Adrenal gland (tissue), 12 donors: Measurements from ENCODE around the gene RASA3. TPM values are rescaled to one million over a fixed set of nuclear protein-coding genes. Genes with fewer than 3 reads are reported as not detected.

ENCODE experiments used
- DNase-seq, 7 donors: peaks; one replicate each; pipeline ENCODE4 v3.0.0-alpha.2; 2019 to 2020
- H3K27ac ChIP-seq, 5 donors: fragments of 200-600 bp; sonication (generic) in 4 of 5; 1 replicate in 3 of 5; 2 replicates in 2 of 5; pipeline versions ENCODE4 v1.5.1 to v1.8.0; 2016 to 2020; ENCODE audit warnings: mild to moderate bottlenecking in 1 of 5
- H3K27me3 ChIP-seq: fragments of 200-600 bp; 2 replicates; pipeline ENCODE4 v1.8.0; 2021
- H3K36me3 ChIP-seq, 2 donors: fragments of 200-600 bp; replicated peaks in 1 of 2; 1 replicate in 1 of 2; 2 replicates in 1 of 2; pipeline versions ENCODE4 v1.5.1 to v1.8.0; 2018 to 2022
- H3K4me1 ChIP-seq, 2 donors: fragments of 200-600 bp; replicated peaks in 1 of 2; 1 replicate in 1 of 2; 2 replicates in 1 of 2; pipeline versions ENCODE4 v1.5.1 to v1.8.0; 2018 to 2021
- H3K4me3 ChIP-seq, 4 donors: fragments of 200-600 bp; sonication (generic) in 3 of 4; one replicate each; pipeline ENCODE4 v1.5.1; 2016 to 2018
- H3K9me3 ChIP-seq, 3 donors: fragments of 200-600 bp; sonication (generic) in 1 of 3; replicated peaks in 1 of 3; 1 replicate in 2 of 3; 2 replicates in 1 of 3; pipeline versions ENCODE4 v1.5.1 to v1.8.0; 2016 to 2021
- POLR2A ChIP-seq, 2 donors: fragments of 450-650 bp; IDR thresholded peaks; one replicate each; pipeline ENCODE4 v1.6.1; 2017; ENCODE audit warnings: antibody characterized with exemption in 2 of 2, mild to moderate bottlenecking in 2 of 2, moderate library complexity in 1 of 2
- WGBS, 4 donors: extraction: QIAGEN DNeasy Blood & Tissue Kit in 2 of 4; methylation state at CpG; one replicate each; pipeline versions ENCODE4 v1.1.5 to v1.1.7; 2013 to 2017; 5-methylcytosine and 5-hydroxymethylcytosine counted together
- intact Hi-C, 2 donors: fragments of 100-400 bp; cut with DNase I; formaldehyde crosslinking; loops; one replicate each; pipeline versions ENCODE4 v1.14.1 to v1.15.0; 2022 to 2023
- polyA plus RNA-seq, 3 donors: library from polyadenylated mRNA; stranded (reverse); fragments of 200-250 nt in 2 of 3; fragments of 350-450 nt in 1 of 3; fragmentation: Illumina TruSeq in 1 of 3; extraction: RNeasy Lipid Tissue Mini Kit (QIAGEN cat#74804) in 1 of 3; gene quantifications; one replicate each; pipeline ENCODE4 v1.2.3, GENCODE V29; 2013 to 2014
- total RNA-seq, 9 donors: library from RNA; depleted of rRNA in 4 of 9; stranded (reverse); fragments of >200 nt in 4 of 9; fragments of 120-200 nt in 1 of 9; fragmentation: NEBNext Ultra II Directional in 1 of 9; extraction: Animal tissue kit (Norgen Biotek cat#: 25700) in 1 of 9; gene quantifications; one replicate each; pipeline versions ENCODE4 v1.1.0 to v1.2.4, GENCODE V29; 2013 to 2023
- TF ChIP-seq, protein P1 (sequence below), 6 experiments: fragments of 450-650 bp in 4 of 6; fragments of 200-600 bp in 2 of 6; sonication (generic) in 1 of 6; IDR thresholded peaks; 1 replicate in 5 of 6; 2 replicates in 1 of 6; pipeline versions ENCODE4 v1.5.1 to v1.8.0; 2016 to 2021; ENCODE audit warnings: antibody characterized with exemption in 6 of 6, mild to moderate bottlenecking in 2 of 6, moderate library complexity in 1 of 6
- donor health status: healthy with polysubstance abuse.
- donor health status: Bipolar disorder and iron deficiency.
- donor health status: DM: yes; HTN: yes; CAD: no.
- donor health status: DM: no; HTN: no; CAD: no.
- donor health status: DM: no; HTN: no; CAD: no.
- donor health status: DM: yes; HTN: yes; CAD: no.

Gene RASA3
- total and polyA plus RNA-seq, 12 donors = 2.2 to 11.7 (median 7.3) TPM

GRCh38 chr13:114054264-114054663 is 78.2 kb downstream of the RASA3 start:
- Histone ChIP-seq H3K27ac (no peak overlapping the region), H3K9me3 (no peaks in the 10 kb centered on the region), H3K4me1 (peaks cover 0 to 14% of the 10 kb centered on the region in 2 donors), H3K27me3 (no peaks in the 10 kb centered on the region), H3K4me3 (no peak overlapping the region), H3K36me3 (no peaks in the 10 kb centered on the region)
- TF ChIP-seq, protein P1, sequence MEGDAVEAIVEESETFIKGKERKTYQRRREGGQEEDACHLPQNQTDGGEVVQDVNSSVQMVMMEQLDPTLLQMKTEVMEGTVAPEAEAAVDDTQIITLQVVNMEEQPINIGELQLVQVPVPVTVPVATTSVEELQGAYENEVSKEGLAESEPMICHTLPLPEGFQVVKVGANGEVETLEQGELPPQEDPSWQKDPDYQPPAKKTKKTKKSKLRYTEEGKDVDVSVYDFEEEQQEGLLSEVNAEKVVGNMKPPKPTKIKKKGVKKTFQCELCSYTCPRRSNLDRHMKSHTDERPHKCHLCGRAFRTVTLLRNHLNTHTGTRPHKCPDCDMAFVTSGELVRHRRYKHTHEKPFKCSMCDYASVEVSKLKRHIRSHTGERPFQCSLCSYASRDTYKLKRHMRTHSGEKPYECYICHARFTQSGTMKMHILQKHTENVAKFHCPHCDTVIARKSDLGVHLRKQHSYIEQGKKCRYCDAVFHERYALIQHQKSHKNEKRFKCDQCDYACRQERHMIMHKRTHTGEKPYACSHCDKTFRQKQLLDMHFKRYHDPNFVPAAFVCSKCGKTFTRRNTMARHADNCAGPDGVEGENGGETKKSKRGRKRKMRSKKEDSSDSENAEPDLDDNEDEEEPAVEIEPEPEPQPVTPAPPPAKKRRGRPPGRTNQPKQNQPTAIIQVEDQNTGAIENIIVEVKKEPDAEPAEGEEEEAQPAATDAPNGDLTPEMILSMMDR (IDR thresholded peaks at IDR 0.05) = no peak
- no peak for TF ChIP-seq POLR2A (IDR thresholded peaks at IDR 0.05)
- intact Hi-C loops = no loop called here
- no peak for DNase-seq
- 80 to 89% (median 84%) methylated on average over 5 of the region's 5 CpGs for WGBS, 4 donors

DNA sequence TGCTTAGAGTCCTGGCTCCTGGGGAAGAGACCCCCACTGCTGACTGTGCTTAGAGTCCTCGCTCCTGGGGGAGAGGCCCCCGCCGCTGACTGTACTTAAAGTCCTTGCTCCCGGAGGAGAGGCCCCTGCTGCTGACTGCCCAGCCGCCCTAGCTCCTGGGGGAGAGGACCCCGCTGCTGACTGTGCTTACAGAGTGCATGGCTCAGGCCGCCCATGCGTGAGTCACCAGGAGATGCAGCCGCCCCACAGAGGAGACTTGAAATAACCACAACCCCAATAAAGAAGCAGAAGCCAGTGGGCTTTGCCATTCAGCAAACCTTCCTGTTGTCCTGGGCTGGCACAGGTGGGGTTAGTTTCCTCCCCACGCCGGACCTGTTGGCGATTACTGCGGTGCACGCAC is 79.4 kb downstream of the RASA3 start:
- TF ChIP-seq, protein P1 (IDR thresholded peaks at IDR 0.05) = no peak
- no peak for TF ChIP-seq POLR2A (IDR thresholded peaks at IDR 0.05)
- intact Hi-C loops = no loop called here
- 76 to 95% (median 84%) methylated on average over 5 to 14 of the region's 14 CpGs for WGBS, 4 donors
- Histone ChIP-seq H3K27ac (no peak overlapping the region), H3K9me3 (no peaks in the 10 kb centered on the region), H3K27me3 (no peaks in the 10 kb centered on the region), H3K4me3 (no peak overlapping the region), H3K36me3 (no peaks in the 10 kb centered on the region), H3K4me1 (peaks cover 0 to 14% of the 10 kb centered on the region in 2 donors)
- no peak for DNase-seq

- no peak for DNase-seq
- WGBS, 4 donors = 83 to 94% (median 91%) methylated on average over 26 to 40 of the region's 41 CpGs
- Histone ChIP-seq H3K4me3 (no peak overlapping the region), H3K9me3 (no peaks in the 10 kb centered on the region), H3K4me1 (no peaks in the 10 kb centered on the region), H3K27ac (no peak overlapping the region), H3K36me3 (no peaks in the 10 kb centered on the region), H3K27me3 (no peaks in the 10 kb centered on the region)
- intact Hi-C loops = no loop called here
- TF ChIP-seq POLR2A (IDR thresholded peaks at IDR 0.05) = no peak
- TF ChIP-seq, protein P1 (IDR thresholded peaks at IDR 0.05) = no peak
Observed at GRCh38 chr13:114050536-114051450, 81.6 kb downstream of the RASA3 start.

GRCh38 chr13:114049626-114050101 is 82.8 kb downstream of the RASA3 start:
- H3K4me1 ChIP-seq = no peaks in the 10 kb centered on the region
- 88 to 98% (median 91%) methylated on average over 13 to 18 of the region's 18 CpGs for WGBS, 4 donors
- intact Hi-C loops = no loop called here

More at GRCh38 chr13:114049626-114050101, 82.8 kb downstream of the RASA3 start:
- no peak overlapping the region for H3K27ac ChIP-seq
- TF ChIP-seq, protein P1 (IDR thresholded peaks at IDR 0.05) = no peak
- no peak for TF ChIP-seq POLR2A (IDR thresholded peaks at IDR 0.05)
- no peak overlapping the region for H3K4me3 ChIP-seq
- no peak for DNase-seq
- H3K36me3 ChIP-seq = no peaks in the 10 kb centered on the region
- H3K9me3 ChIP-seq = no peaks in the 10 kb centered on the region
- H3K27me3 ChIP-seq = no peaks in the 10 kb centered on the region
